Prostate gland (tissue), 2 donors: ENCODE measurements around the gene TNS1.

Experiments
- CTCF ChIP-seq, 4 experiments: fragments of 200-600 bp in 2 of 4; fragments of 450-650 bp in 2 of 4; sonication (generic) in 2 of 4; IDR thresholded peaks; 1 replicate in 3 of 4; 2 replicates in 1 of 4; pipeline ENCODE4 v1.5.1; 2016 to 2019; ENCODE audit warnings: antibody characterized with exemption in 4 of 4, mild to moderate bottlenecking in 2 of 4, moderate library complexity in 2 of 4
- POLR2A ChIP-seq: fragments of 450-650 bp; IDR thresholded peaks from one replicate; pipeline ENCODE4 v1.6.1; 2016; ENCODE audit warnings: antibody characterized with exemption, mild to moderate bottlenecking

DNA sequence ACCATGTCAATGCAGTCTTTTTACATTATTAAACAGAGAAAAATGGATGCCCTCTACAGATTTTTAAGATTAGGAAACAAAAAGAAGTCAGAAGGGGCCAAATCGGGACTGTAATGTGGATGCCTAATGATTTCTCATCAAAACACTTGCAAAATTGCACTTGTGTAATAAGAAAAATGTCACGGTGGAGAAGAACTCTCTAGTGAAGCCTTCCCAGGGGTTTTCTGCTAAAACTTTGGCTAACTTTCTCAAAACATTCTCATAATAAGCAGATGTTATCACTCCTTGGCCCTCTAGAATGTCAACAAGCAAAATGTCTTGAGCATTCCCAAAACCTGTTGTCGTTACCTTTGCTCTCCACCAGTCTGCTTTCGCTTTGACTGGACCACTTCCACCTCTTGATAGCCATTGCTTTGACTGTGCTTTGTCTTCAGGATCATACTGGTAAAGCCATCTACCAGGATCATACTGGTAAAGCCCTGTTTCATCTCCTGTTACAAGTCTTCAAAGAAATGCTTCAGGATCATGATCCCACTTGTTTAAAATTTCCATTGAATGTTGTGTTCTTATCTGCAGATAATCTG, 226.8 kb downstream of the TNS1 start:
- TF ChIP-seq CTCF (IDR thresholded peaks at IDR 0.05) (no peak), POLR2A (no peak)
